IMR-90 (cell line): ENCODE results near the gene DHDH. TPM values are rescaled to one million over a fixed set of nuclear protein-coding genes. Genes with fewer than 3 reads are reported as not detected.

Source experiments
- ATAC-seq: fragments of 200-7000 bp; cut with Tn5 transposase; 2 replicates; pipeline ENCODE4 v1.9.1; 2020; ENCODE audit warnings: low read depth, mild to moderate bottlenecking, moderate library complexity
- BruUV-seq: library from RNA; stranded (reverse); fragments of 400-500 nt; replicated peaks from 2 replicates; lab custom pipeline; 2021; lab: Mats Ljungman, UMichigan
- CTCF ChIA-PET: fragments of 300-600 bp; formaldehyde crosslinking; extraction: SDS; loops from one replicate; lab custom pipeline; 2021; ENCODE audit warnings: antibody characterized with exemption; lab: Yijun Ruan, JAX
- POLR2A ChIA-PET: fragments of 300-600 bp; sonication (Branson Sonifier 250); formaldehyde crosslinking; loops from one replicate; lab custom pipeline; 2022; ENCODE audit warnings: antibody characterized with exemption; ENCODE audit not compliant: unreplicated experiment; lab: Charles Lee
- DNase-seq: peaks from one replicate; pipeline ENCODE4 v3.0.0; 2013
- H2AFZ ChIP-seq: replicated peaks from 2 replicates; pipeline ENCODE3; 2013; ENCODE audit warnings: low read length, mild to moderate bottlenecking; ENCODE audit not compliant: poor library complexity
- H2AK5ac ChIP-seq: 2 replicates; pipeline ENCODE4 v1.6.1; 2013; ENCODE audit warnings: low read depth, low read length, inconsistent platforms
- H2AK9ac ChIP-seq: replicated peaks from 2 replicates; pipeline ENCODE3; 2013; ENCODE audit warnings: mild to moderate bottlenecking, low read depth, low read length, moderate library complexity; ENCODE audit not compliant: poor library complexity
- H2BK120ac ChIP-seq: 2 replicates; pipeline ENCODE4 v1.6.1; 2013; ENCODE audit warnings: low read depth, low read length, inconsistent platforms
- H2BK15ac ChIP-seq: 3 replicates; pipeline ENCODE4 v1.6.1; 2013; ENCODE audit warnings: low read depth, low read length, inconsistent platforms
- H2BK20ac ChIP-seq: 2 replicates; pipeline ENCODE4 v1.6.1; 2013; ENCODE audit warnings: low read depth, mild to moderate bottlenecking, inconsistent platforms, low read length, moderate library complexity
- H2BK5ac ChIP-seq: 2 replicates; pipeline ENCODE4 v1.6.1; 2013; ENCODE audit warnings: mild to moderate bottlenecking, low read depth, low read length, inconsistent platforms; ENCODE audit not compliant: poor library complexity, severe bottlenecking
- H3K14ac ChIP-seq: replicated peaks from 2 replicates; pipeline ENCODE4 v1.6.1; 2013; ENCODE audit warnings: low read depth, low read length, inconsistent platforms
- H3K18ac ChIP-seq: 2 replicates; pipeline ENCODE4 v1.6.1; 2013; ENCODE audit warnings: low read depth, low read length, control low read depth
- H3K23ac ChIP-seq: 2 replicates; pipeline ENCODE4 v1.6.1; 2013; ENCODE audit warnings: low read depth, low read length, inconsistent platforms
- H3K27ac ChIP-seq: 2 replicates; pipeline ENCODE4 v1.5.1; 2013; ENCODE audit warnings: mild to moderate bottlenecking, control low read depth, low read length; ENCODE audit not compliant: insufficient read depth
- H3K27me3 ChIP-seq: 2 replicates; pipeline ENCODE4 v1.6.1; 2013; ENCODE audit warnings: low read length; ENCODE audit not compliant: control insufficient read depth, insufficient read depth
- H3K36me3 ChIP-seq: 2 replicates; pipeline ENCODE4 v1.6.1; 2013; ENCODE audit warnings: low read length, mixed read lengths; ENCODE audit not compliant: control insufficient read depth, insufficient read depth
- H3K4ac ChIP-seq: 2 replicates; pipeline ENCODE4 v1.6.1; 2013; ENCODE audit warnings: low read depth, low read length, inconsistent platforms
- H3K4me1 ChIP-seq: 2 replicates; pipeline ENCODE4 v1.6.1; 2013; ENCODE audit warnings: low read length, mixed read lengths; ENCODE audit not compliant: control insufficient read depth, insufficient read depth
- H3K4me2 ChIP-seq: 2 replicates; pipeline ENCODE4 v1.6.1; 2013; ENCODE audit warnings: low read depth, mild to moderate bottlenecking, control low read depth, low read length, moderate library complexity
- H3K4me3 ChIP-seq: 2 replicates; pipeline ENCODE4 v1.5.1; 2013; ENCODE audit warnings: low read depth, mild to moderate bottlenecking, control low read depth, low read length, moderate library complexity; ENCODE audit not compliant: insufficient read depth
- H3K56ac ChIP-seq: 2 replicates; pipeline ENCODE4 v1.6.1; 2013; ENCODE audit warnings: low read length, inconsistent platforms; ENCODE audit not compliant: insufficient read depth; ENCODE audit errors: extremely low read depth
- H3K79me1 ChIP-seq, 2 experiments: 2 replicates each; pipeline ENCODE4 v1.6.1; 2013; ENCODE audit warnings: low read length in 2 of 2, inconsistent platforms in 1 of 2, low read depth in 1 of 2
- H3K9ac ChIP-seq: 2 replicates; pipeline ENCODE4 v1.6.1; 2013; ENCODE audit warnings: low read depth, low read length, control low read depth
- H3K9me1 ChIP-seq: 2 replicates; pipeline ENCODE4 v1.6.1; 2013; ENCODE audit warnings: low read length, inconsistent platforms; ENCODE audit not compliant: insufficient read depth
- H3K9me3 ChIP-seq: 2 replicates; pipeline ENCODE4 v1.6.1; 2013; ENCODE audit warnings: low read length; ENCODE audit not compliant: control insufficient read depth, insufficient read depth
- H4K20me1 ChIP-seq: 2 replicates; pipeline ENCODE4 v1.6.1; 2013; ENCODE audit warnings: low read length, inconsistent platforms; ENCODE audit not compliant: insufficient read depth
- H4K5ac ChIP-seq: 2 replicates; pipeline ENCODE4 v1.6.1; 2013; ENCODE audit warnings: mild to moderate bottlenecking, low read depth, low read length, control low read depth
- H4K8ac ChIP-seq, 2 experiments: 2 replicates each; pipeline ENCODE4 v1.6.1; 2013; ENCODE audit warnings: low read depth in 2 of 2, low read length in 2 of 2, control low read depth in 1 of 2, inconsistent platforms in 1 of 2
- H4K91ac ChIP-seq: 2 replicates; pipeline ENCODE4 v1.6.1; 2013; ENCODE audit warnings: low read depth, low read length, inconsistent platforms; ENCODE audit not compliant: insufficient read depth
- CEBPB ChIP-seq: IDR thresholded peaks from 2 replicates; pipeline ENCODE4 v1.6.1; 2012; ENCODE audit warnings: low read depth, low read length, improper control_type of control experiment
- NFE2L2 ChIP-seq: fragments of 150-350 bp; IDR thresholded peaks from 2 replicates; pipeline ENCODE4 v1.6.1; 2016; ENCODE audit warnings: low read depth, mild to moderate bottlenecking, low read length
- POLR2A ChIP-seq: IDR thresholded peaks from 2 replicates; pipeline ENCODE4 v1.6.1; 2012; ENCODE audit warnings: mild to moderate bottlenecking, low read depth, low read length
- RAD21 ChIP-seq: IDR thresholded peaks from 2 replicates; pipeline ENCODE4 v1.6.1; 2012; ENCODE audit warnings: low read length, improper control_type of control experiment
- RFX5 ChIP-seq: IDR thresholded peaks from 2 replicates; pipeline ENCODE4 v1.8.0; 2012; ENCODE audit warnings: low read depth, mild to moderate bottlenecking, low read length, moderate library complexity
- WGBS, 2 experiments: methylation state at CpG; one replicate each; pipeline versions ENCODE4 v1.1.5 to v1.1.7; 2013; ENCODE audit warnings: missing lambda C conversion rate in 2 of 2; ENCODE audit not compliant: insufficient read length in 1 of 2; ENCODE audit errors: extremely low coverage in 2 of 2; 5-methylcytosine and 5-hydroxymethylcytosine counted together
- dilution Hi-C: fragments of 300-500 bp; cut with HindIII; formaldehyde crosslinking; loops from one replicate; pipeline ENCODE4 v1.14.3; 2018; ENCODE audit warnings: low sequenced_read_pairs; ENCODE audit not compliant: unreplicated experiment
- in situ Hi-C: fragments of 300-500 bp; cut with MboI; formaldehyde crosslinking; loops from 3 replicates; pipeline ENCODE4 v1.14.3; 2019; ENCODE audit warnings: low sequenced_read_pairs, inconsistent platforms, mixed read lengths
- intact Hi-C: fragments of 100-400 bp; cut with micrococcal nuclease; formaldehyde crosslinking; loops from 2 replicates; pipeline ENCODE4 v1.10.0; 2022
- polyA plus RNA-seq, 3 experiments: library from polyadenylated mRNA; depleted of rRNA; stranded (reverse); fragments of >200 nt; gene quantifications; 2 replicates each; pipeline ENCODE4 v1.2.3, GENCODE V29; 2012; ENCODE audit warnings: low replicate concordance in 1 of 3
- total RNA-seq: library from RNA; depleted of rRNA; stranded (reverse); fragments of >200 nt; gene quantifications from 2 replicates; pipeline ENCODE4 v1.2.3, GENCODE V29; 2012
- TF ChIP-seq, protein P1 (sequence below): conservative IDR thresholded peaks from 2 replicates; pipeline ENCODE4 v1.5.1; 2012; ENCODE audit warnings: mild to moderate bottlenecking, low read depth, low read length, improper control_type of control experiment
- TF ChIP-seq, protein P2 (sequence below): fragments of 150-350 bp; IDR thresholded peaks from 2 replicates; pipeline ENCODE4 v1.6.1; 2016; ENCODE audit warnings: low read depth, mild to moderate bottlenecking, low read length, moderate library complexity, borderline replicate concordance

DHDH gene
- total and polyA plus RNA-seq, 2 of the 4 experiments (the other 2 are of a cell fraction), result 0.36 to 0.53 TPM

GRCh38 chr19:48945415-48945814 lies 11.9 kb downstream of the DHDH start:
- no peak overlapping the region for H3K23ac ChIP-seq
- DNase-seq (no peak), ATAC-seq (no peak)
- H3K4me3 ChIP-seq, result no peak overlapping the region
- ChIA-PET POLR2A (no interaction called here), CTCF (no interaction called here)
- no peak overlapping the region for H3K56ac ChIP-seq
- H3K27me3 ChIP-seq, result no peaks in the 10 kb centered on the region
- no peak overlapping the region for H3K18ac ChIP-seq
- no peak overlapping the region for H2BK120ac ChIP-seq
- H4K20me1 ChIP-seq, result no peaks in the 10 kb centered on the region
- BruUV-seq, result no TSS peak
- intact Hi-C loops (no loop called here), in situ Hi-C loops (no loop called here), dilution Hi-C loops (no loop called here)
- H2AFZ ChIP-seq, result no peak overlapping the region
- H3K4me2 ChIP-seq, result no peak overlapping the region
- no peak overlapping the region for H4K5ac ChIP-seq
- no peak overlapping the region for H4K91ac ChIP-seq
- WGBS, 2 experiments, result no CpG with 5 or more reads among the region's 5 CpGs
- H2BK15ac ChIP-seq, result no peak overlapping the region
- TF ChIP-seq CEBPB (0 out of 2 replicates have a peak, but pooled peaks have one; percentile 21), NFE2L2 (no peak), POLR2A (no peak), RAD21 (no peak), RFX5 (no peak)
- TF ChIP-seq, protein P1, sequence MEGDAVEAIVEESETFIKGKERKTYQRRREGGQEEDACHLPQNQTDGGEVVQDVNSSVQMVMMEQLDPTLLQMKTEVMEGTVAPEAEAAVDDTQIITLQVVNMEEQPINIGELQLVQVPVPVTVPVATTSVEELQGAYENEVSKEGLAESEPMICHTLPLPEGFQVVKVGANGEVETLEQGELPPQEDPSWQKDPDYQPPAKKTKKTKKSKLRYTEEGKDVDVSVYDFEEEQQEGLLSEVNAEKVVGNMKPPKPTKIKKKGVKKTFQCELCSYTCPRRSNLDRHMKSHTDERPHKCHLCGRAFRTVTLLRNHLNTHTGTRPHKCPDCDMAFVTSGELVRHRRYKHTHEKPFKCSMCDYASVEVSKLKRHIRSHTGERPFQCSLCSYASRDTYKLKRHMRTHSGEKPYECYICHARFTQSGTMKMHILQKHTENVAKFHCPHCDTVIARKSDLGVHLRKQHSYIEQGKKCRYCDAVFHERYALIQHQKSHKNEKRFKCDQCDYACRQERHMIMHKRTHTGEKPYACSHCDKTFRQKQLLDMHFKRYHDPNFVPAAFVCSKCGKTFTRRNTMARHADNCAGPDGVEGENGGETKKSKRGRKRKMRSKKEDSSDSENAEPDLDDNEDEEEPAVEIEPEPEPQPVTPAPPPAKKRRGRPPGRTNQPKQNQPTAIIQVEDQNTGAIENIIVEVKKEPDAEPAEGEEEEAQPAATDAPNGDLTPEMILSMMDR, result no peak
- TF ChIP-seq, protein P2, sequence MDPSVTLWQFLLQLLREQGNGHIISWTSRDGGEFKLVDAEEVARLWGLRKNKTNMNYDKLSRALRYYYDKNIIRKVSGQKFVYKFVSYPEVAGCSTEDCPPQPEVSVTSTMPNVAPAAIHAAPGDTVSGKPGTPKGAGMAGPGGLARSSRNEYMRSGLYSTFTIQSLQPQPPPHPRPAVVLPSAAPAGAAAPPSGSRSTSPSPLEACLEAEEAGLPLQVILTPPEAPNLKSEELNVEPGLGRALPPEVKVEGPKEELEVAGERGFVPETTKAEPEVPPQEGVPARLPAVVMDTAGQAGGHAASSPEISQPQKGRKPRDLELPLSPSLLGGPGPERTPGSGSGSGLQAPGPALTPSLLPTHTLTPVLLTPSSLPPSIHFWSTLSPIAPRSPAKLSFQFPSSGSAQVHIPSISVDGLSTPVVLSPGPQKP, result no peak
- no peak overlapping the region for H4K8ac ChIP-seq
- H3K14ac ChIP-seq, result no peak overlapping the region
- no peaks in the 10 kb centered on the region for H3K4me1 ChIP-seq
- H3K9me3 ChIP-seq, result peaks cover 12% of the 10 kb centered on the region; the same call in 1 of the 2 replicates
- no peak overlapping the region for H3K4ac ChIP-seq
- H2BK20ac ChIP-seq, result no peak overlapping the region
- no peak overlapping the region for H2BK5ac ChIP-seq
- no peak overlapping the region for H2AK5ac ChIP-seq
- no peak overlapping the region for H3K27ac ChIP-seq
- H2AK9ac ChIP-seq, result no peak overlapping the region
- H3K79me1 ChIP-seq, result no peaks in the 10 kb centered on the region
- no peaks in the 10 kb centered on the region for H3K9me1 ChIP-seq
- no peak overlapping the region for H3K9ac ChIP-seq
- no peaks in the 10 kb centered on the region for H3K36me3 ChIP-seq
